NT2/D1 (cell line): ENCODE data around the gene EIF1AD.

Source experiments
- YY1 ChIP-seq: IDR thresholded peaks from 2 replicates; pipeline ENCODE4 v1.6.1; 2011; ENCODE audit not compliant: insufficient read length, insufficient read depth
- ZNF274 ChIP-seq: IDR thresholded peaks from 2 replicates; pipeline ENCODE4 v1.6.1; 2011; ENCODE audit warnings: mild to moderate bottlenecking, low read depth, low read length

GRCh38 chr11:66039765-66040164 lies 37.8 kb upstream of the EIF1AD start:
- TF ChIP-seq YY1 (no peak), ZNF274 (no peak)
